MM.1S (cell line): ENCODE measurements around the gene BTBD17.

ENCODE experiments used
- DNase-seq: peaks from one replicate; pipeline ENCODE4 v3.0.0-alpha.2; 2015
- H2AFZ ChIP-seq: fragments of 300-600 bp; sonication (generic); 2 replicates; pipeline ENCODE4 v1.6.0; 2016; ENCODE audit warnings: antibody characterized with exemption, low read length
- H3F3A ChIP-seq: fragments of 300-600 bp; sonication (generic); 2 replicates; pipeline ENCODE4 v1.6.1; 2016; ENCODE audit warnings: mild to moderate bottlenecking, antibody characterized with exemption, low read length, moderate library complexity, mixed read lengths; ENCODE audit not compliant: insufficient read depth
- H3K27ac ChIP-seq: fragments of 300-600 bp; sonication (generic); 2 replicates; pipeline ENCODE4 v1.5.1; 2016; ENCODE audit warnings: mild to moderate bottlenecking, low read length
- H3K27me3 ChIP-seq: fragments of 300-600 bp; sonication (generic); replicated peaks from 2 replicates; pipeline ENCODE4 v1.6.0; 2016; ENCODE audit warnings: low read length; ENCODE audit not compliant: insufficient read depth
- H3K36me3 ChIP-seq: fragments of 300-600 bp; sonication (generic); replicated peaks from 2 replicates; pipeline ENCODE4 v1.6.1; 2016; ENCODE audit warnings: mild to moderate bottlenecking, low read length, mixed read lengths; ENCODE audit not compliant: insufficient read depth
- H3K4me1 ChIP-seq: fragments of 300-600 bp; sonication (generic); 2 replicates; pipeline ENCODE4 v1.6.1; 2016; ENCODE audit warnings: low read length, mixed read lengths
- H3K4me2 ChIP-seq: fragments of 300-600 bp; sonication (generic); 2 replicates; pipeline ENCODE4 v1.6.0; 2016; ENCODE audit warnings: low read depth, low read length
- H3K4me3 ChIP-seq: fragments of 300-600 bp; sonication (generic); 2 replicates; pipeline ENCODE4 v1.5.1; 2016; ENCODE audit warnings: low read length, mixed read lengths
- H3K79me2 ChIP-seq: fragments of 300-600 bp; sonication (generic); 2 replicates; pipeline ENCODE4 v1.6.1; 2016; ENCODE audit warnings: mixed run types, low read length, mixed read lengths
- H3K9ac ChIP-seq: fragments of 300-600 bp; sonication (generic); 2 replicates; pipeline ENCODE4 v1.6.1; 2016; ENCODE audit warnings: low read length, mixed read lengths
- H3K9me2 ChIP-seq: fragments of 300-600 bp; sonication (generic); replicated peaks from 2 replicates; pipeline ENCODE4 v1.6.1; 2016; ENCODE audit warnings: mild to moderate bottlenecking, low read length, mixed read lengths; ENCODE audit not compliant: insufficient read depth
- H3K9me3 ChIP-seq: fragments of 300-600 bp; sonication (generic); replicated peaks from 2 replicates; pipeline ENCODE4 v1.6.1; 2016; ENCODE audit warnings: mild to moderate bottlenecking, low read length, mixed read lengths; ENCODE audit not compliant: insufficient read depth
- H4K20me1 ChIP-seq: fragments of 300-600 bp; sonication (generic); 2 replicates; pipeline ENCODE4 v1.6.1; 2016; ENCODE audit warnings: mild to moderate bottlenecking, low read length, moderate library complexity, mixed read lengths; ENCODE audit not compliant: insufficient read depth
- CTCF ChIP-seq: fragments of 300-600 bp; sonication (generic); IDR thresholded peaks from 2 replicates; pipeline ENCODE4 v1.5.1; 2016; ENCODE audit warnings: antibody characterized with exemption, low read length, mixed read lengths
- EZH2 ChIP-seq: fragments of 300-600 bp; sonication (generic); optimal IDR thresholded peaks from 2 replicates; pipeline ENCODE3; 2017; ENCODE audit warnings: low read depth, mild to moderate bottlenecking, antibody characterized with exemption, low read length, mixed read lengths
- EZH2phosphoT487 ChIP-seq: fragments of 300-600 bp; sonication (generic); IDR thresholded peaks from 2 replicates; pipeline ENCODE4 v1.6.1; 2018; ENCODE audit warnings: antibody characterized with exemption, low read length

The BTBD17 gene

GRCh38 chr17:74379495-74380085, 17.9 kb upstream of the BTBD17 start:
- H3K4me1 ChIP-seq: no peaks in the 10 kb centered on the region
- no peaks in the 10 kb centered on the region for H3K36me3 ChIP-seq
- H4K20me1 ChIP-seq: no peaks in the 10 kb centered on the region
- TF ChIP-seq CTCF: peak; percentile 82
- TF ChIP-seq EZH2phosphoT487: no peak
- peak overlapping the region; percentile 67 for H3K4me2 ChIP-seq
- H3K9ac ChIP-seq: no peak overlapping the region
- no peak overlapping the region for H3K4me3 ChIP-seq
- no peak overlapping the region for H3K27ac ChIP-seq
- H3K79me2 ChIP-seq: no peaks in the 10 kb centered on the region
- no peaks in the 10 kb centered on the region for H3K9me2 ChIP-seq
- peak; percentile 68 for DNase-seq
- H3K27me3 ChIP-seq: peaks cover 87% of the 10 kb centered on the region
- H3F3A ChIP-seq: no peaks in the 10 kb centered on the region
- H2AFZ ChIP-seq: peak overlapping the region; percentile 33; the same call in 1 of the 2 replicates
- H3K9me3 ChIP-seq: no peaks in the 10 kb centered on the region

GRCh38 chr17:74374858-74375257, 13.2 kb upstream of the BTBD17 start:
- no peak overlapping the region for H3K9ac ChIP-seq
- no peaks in the 10 kb centered on the region for H3K9me2 ChIP-seq
- H3K79me2 ChIP-seq: no peaks in the 10 kb centered on the region
- no peaks in the 10 kb centered on the region for H3F3A ChIP-seq
- H3K4me2 ChIP-seq: no peak overlapping the region
- no peak overlapping the region for H2AFZ ChIP-seq
- H3K4me1 ChIP-seq: no peaks in the 10 kb centered on the region
- no peaks in the 10 kb centered on the region for H3K9me3 ChIP-seq
- no peak overlapping the region for H3K4me3 ChIP-seq
- no peak for DNase-seq
- H4K20me1 ChIP-seq: no peaks in the 10 kb centered on the region
- peaks cover 89% of the 10 kb centered on the region for H3K27me3 ChIP-seq
- no peaks in the 10 kb centered on the region for H3K36me3 ChIP-seq
- H3K27ac ChIP-seq: no peak overlapping the region
- TF ChIP-seq EZH2phosphoT487 (no peak), EZH2 (no peak), CTCF (no peak)

GRCh38 chr17:74373838-74374606, 12.4 kb upstream of the BTBD17 start:
- no peak for DNase-seq

More at GRCh38 chr17:74373838-74374606, 12.4 kb upstream of the BTBD17 start:
- Histone ChIP-seq H3K27me3 (peaks cover 96% of the 10 kb centered on the region), H3K4me1 (no peaks in the 10 kb centered on the region), H3F3A (no peaks in the 10 kb centered on the region), H3K4me2 (no peak overlapping the region), H3K9me2 (no peaks in the 10 kb centered on the region), H3K79me2 (no peaks in the 10 kb centered on the region), H3K9me3 (no peaks in the 10 kb centered on the region), H3K36me3 (no peaks in the 10 kb centered on the region), H3K4me3 (no peak overlapping the region), H3K27ac (no peak overlapping the region), H4K20me1 (no peaks in the 10 kb centered on the region), H2AFZ (no peak overlapping the region), H3K9ac (no peak overlapping the region)
- TF ChIP-seq CTCF (no peak), EZH2phosphoT487 (no peak), EZH2 (no peak)
